ENCODE measurements around the gene HUNK.

HUNK gene

GRCh38 chr21:31929548-31929947 lies 56.7 kb downstream of the HUNK start:
- POLR2A ChIA-PET = interaction anchor here (1.3 kb wide), 1 partner anchor 56 kb away, joined by 3 read pairs; no protein-coding TSS in a partner anchor
- DNase-seq (ENCODE audit: extremely low spot score) = no peak
- TF ChIP-seq SUZ12 (IDR thresholded peaks at IDR 0.05) (no peak), L3MBTL2 (conservative IDR thresholded peaks at IDR 0.05) (no peak), HDGF (IDR thresholded peaks at IDR 0.05; ENCODE audit: borderline replicate concordance) (no peak), BHLHE40 (IDR thresholded peaks at IDR 0.05; ENCODE audit: borderline replicate concordance) (no peak), FOXM1 (IDR thresholded peaks at IDR 0.05; ENCODE audit: borderline replicate concordance) (no peak), LEF1 (IDR thresholded peaks at IDR 0.05; ENCODE audit: borderline replicate concordance) (no peak), FOXA1 (IDR thresholded peaks at IDR 0.05) (no peak), NFRKB (IDR thresholded peaks at IDR 0.05) (no peak), ZNF384 (IDR thresholded peaks at IDR 0.05) (no peak), ELF4 (IDR thresholded peaks at IDR 0.05) (no peak), ARNT (IDR thresholded peaks at IDR 0.05) (no peak)
- CTCF ChIA-PET = interaction anchor here (0.5 kb wide), 1 partner anchor 339 kb away, joined by 7 read pairs; no protein-coding TSS in a partner anchor

DNA sequence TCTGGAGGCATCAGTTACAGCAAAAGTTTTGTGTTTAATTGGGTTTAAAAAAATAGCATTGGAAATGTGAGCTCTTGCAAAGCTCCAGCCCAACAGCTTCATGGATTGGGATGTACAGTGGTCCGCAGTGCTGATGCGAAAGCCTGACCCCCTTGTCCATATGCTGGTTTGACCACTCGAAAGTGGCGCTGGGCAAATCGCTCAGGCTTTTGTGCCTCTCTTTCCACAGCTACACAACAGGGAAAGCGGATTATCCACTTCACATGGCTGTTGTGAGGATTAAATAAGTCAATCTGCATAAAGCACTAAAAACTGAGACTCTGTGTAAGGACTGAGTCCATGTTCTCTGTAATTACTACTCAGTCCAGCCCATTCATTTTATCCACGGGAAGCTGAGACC lies 57.2 kb downstream of the HUNK start:
- TF ChIP-seq CTBP1 (IDR thresholded peaks at IDR 0.05; ENCODE audit: borderline replicate concordance) (no peak), FOXM1 (IDR thresholded peaks at IDR 0.05; ENCODE audit: borderline replicate concordance) (no peak), FOXA1 (IDR thresholded peaks at IDR 0.05) (no peak), TARDBP (IDR thresholded peaks at IDR 0.05) (no peak), FOXK2 (IDR thresholded peaks at IDR 0.05) (no peak), HDGF (IDR thresholded peaks at IDR 0.05; ENCODE audit: borderline replicate concordance) (no peak), SUZ12 (IDR thresholded peaks at IDR 0.05) (no peak), ZNF384 (IDR thresholded peaks at IDR 0.05) (no peak)
- CTCF ChIA-PET = no interaction called here
- POLR2A ChIA-PET = interaction anchor here (1.3 kb wide), 1 partner anchor 56 kb away, joined by 3 read pairs; no protein-coding TSS in a partner anchor
- DNase-seq (ENCODE audit: extremely low spot score) = no peak

DNA sequence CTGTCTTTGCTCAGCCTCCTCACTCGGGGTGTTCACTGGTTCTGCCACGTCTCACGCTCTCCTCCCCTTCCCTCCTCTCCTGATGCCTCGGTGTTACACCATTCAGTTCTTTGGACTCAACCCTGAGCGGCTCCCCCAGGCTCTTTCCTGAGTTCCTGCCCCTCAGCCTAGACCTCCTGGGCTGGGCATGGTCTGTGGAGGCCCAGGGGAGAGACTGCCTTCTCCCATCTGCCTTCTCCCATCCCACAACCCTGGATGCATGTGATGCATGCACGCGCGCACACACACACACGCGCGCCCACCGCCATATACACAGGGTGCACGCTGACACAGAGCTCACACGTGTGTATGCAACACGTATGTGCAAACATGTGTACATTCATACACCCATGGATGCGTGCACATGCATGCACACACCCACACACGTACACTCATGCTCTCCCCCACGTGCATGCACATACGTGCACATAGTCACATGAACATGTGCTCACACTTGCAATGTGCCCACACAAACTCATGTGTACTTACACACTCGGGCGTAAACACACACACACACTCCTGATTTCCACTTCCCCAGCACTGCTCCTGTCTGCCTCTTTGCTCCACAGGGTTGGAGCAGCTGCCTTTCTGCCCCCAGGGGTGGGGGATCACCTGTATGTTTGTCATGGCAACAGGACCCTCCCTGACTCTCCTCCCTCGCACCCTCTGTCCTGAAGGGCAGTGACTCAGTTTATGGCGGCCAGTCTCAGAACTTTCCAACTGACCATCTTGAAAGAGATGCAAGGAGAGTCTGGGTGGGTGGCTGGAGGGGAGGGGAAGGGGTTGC lies 59.0 kb downstream of the HUNK start:
- no peak for DNase-seq (ENCODE audit: extremely low spot score)
- no peak for TF ChIP-seq FOXA1 (IDR thresholded peaks at IDR 0.05)
- TF ChIP-seq ELF4 (IDR thresholded peaks at IDR 0.05) = no peak
- TF ChIP-seq FOXM1 (IDR thresholded peaks at IDR 0.05; ENCODE audit: borderline replicate concordance) = no peak
- CTCF ChIA-PET = no interaction called here
- POLR2A ChIA-PET = no interaction called here

GRCh38 chr21:31932470-31932764 lies 59.6 kb downstream of the HUNK start:
- ChIA-PET POLR2A (no interaction called here), CTCF (no interaction called here)
- TF ChIP-seq SP1 (IDR thresholded peaks at IDR 0.05) (no peak), ZNF384 (IDR thresholded peaks at IDR 0.05) (no peak), ARNT (IDR thresholded peaks at IDR 0.05) (no peak), FOXA1 (IDR thresholded peaks at IDR 0.05) (no peak), BHLHE40 (IDR thresholded peaks at IDR 0.05; ENCODE audit: borderline replicate concordance) (no peak), FOXM1 (IDR thresholded peaks at IDR 0.05; ENCODE audit: borderline replicate concordance) (no peak), HDGF (IDR thresholded peaks at IDR 0.05; ENCODE audit: borderline replicate concordance) (no peak), TARDBP (IDR thresholded peaks at IDR 0.05) (no peak), CTBP1 (IDR thresholded peaks at IDR 0.05; ENCODE audit: borderline replicate concordance) (no peak), PKNOX1 (IDR thresholded peaks at IDR 0.05) (no peak)
- no peak for DNase-seq (ENCODE audit: extremely low spot score)

DNA sequence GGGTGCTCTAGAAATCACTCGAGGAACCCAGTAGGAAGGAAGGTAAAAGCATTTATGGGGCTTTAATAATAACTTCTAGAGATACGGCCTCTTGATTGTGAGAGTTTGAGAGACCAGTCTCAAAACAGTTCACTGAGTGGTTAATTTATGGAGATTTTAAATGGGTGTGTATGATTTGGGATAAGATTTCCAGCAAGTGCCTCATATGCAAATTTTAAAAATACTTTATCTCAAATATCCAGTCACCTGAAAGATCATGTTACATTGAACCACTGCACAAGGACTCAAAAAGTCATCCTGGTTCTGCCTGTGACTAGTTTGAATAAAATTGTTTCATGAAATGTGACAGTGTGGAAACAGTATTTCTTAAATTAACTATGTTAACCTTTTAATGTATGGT lies 64.5 kb downstream of the HUNK start:
- CTCF ChIA-PET = no interaction called here
- DNase-seq (ENCODE audit: extremely low spot score) = no peak
- TF ChIP-seq SUZ12 (IDR thresholded peaks at IDR 0.05) (no peak), NFRKB (IDR thresholded peaks at IDR 0.05) (no peak), FOXA1 (IDR thresholded peaks at IDR 0.05) (no peak), FOXM1 (IDR thresholded peaks at IDR 0.05; ENCODE audit: borderline replicate concordance) (no peak), ZNF384 (IDR thresholded peaks at IDR 0.05) (no peak), FOXK2 (IDR thresholded peaks at IDR 0.05) (no peak), CTBP1 (IDR thresholded peaks at IDR 0.05; ENCODE audit: borderline replicate concordance) (no peak), PKNOX1 (IDR thresholded peaks at IDR 0.05) (no peak), SP1 (IDR thresholded peaks at IDR 0.05) (no peak)

DNA sequence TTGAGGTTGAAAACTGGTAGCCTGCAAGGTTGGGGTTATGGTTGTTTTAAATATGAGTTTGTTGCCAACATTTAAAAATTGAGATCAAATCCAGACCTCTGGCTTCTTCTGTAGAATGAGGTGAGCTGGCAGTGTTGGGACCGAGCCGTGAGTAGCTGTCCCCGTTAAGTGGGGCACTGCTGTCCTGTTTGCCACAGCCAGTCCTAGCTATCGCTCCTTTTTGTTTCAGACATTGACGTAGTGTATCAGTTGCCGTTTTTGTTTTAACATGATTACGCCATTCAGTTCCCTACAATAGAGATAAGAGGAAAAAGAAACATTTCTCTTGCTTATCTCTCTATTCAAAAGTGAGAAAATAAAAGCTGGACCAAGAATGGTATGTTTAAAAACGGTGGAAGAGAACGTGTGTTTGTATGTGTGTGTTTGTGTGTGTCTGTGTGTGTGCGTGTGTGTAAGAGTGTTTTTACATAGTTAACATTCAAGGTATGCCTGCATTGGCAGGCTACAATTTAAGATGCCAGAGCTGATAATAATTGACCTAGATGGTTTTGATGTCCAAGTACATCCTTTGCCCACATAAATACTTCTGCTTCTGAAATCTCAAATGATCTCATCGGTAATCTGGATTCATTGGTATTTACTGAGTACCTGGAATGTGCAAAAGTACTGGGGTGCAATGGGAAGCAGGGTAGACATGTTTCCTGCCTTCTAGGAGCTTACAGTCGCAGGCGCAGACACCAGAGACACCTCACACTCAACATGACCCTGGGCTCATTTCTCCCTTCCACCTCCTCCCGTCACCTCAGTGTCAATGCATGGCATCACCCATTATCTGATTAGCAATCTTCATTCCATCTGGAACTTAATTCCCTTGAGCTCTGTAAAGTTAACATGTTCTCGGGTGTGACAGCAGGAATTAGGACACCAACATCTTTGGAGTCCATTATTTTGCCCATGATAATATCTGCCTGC lies 65.8 kb downstream of the HUNK start:
- POLR2A ChIA-PET = no interaction called here
- DNase-seq (ENCODE audit: extremely low spot score) = no peak
- CTCF ChIA-PET = no interaction called here
- no peak for TF ChIP-seq PKNOX1 (IDR thresholded peaks at IDR 0.05)
- TF ChIP-seq NFRKB (IDR thresholded peaks at IDR 0.05) = no peak
- no peak for TF ChIP-seq HDGF (IDR thresholded peaks at IDR 0.05; ENCODE audit: borderline replicate concordance)
- TF ChIP-seq SP1 (IDR thresholded peaks at IDR 0.05) = no peak
- no peak for TF ChIP-seq ARNT (IDR thresholded peaks at IDR 0.05)
- no peak for TF ChIP-seq CTBP1 (IDR thresholded peaks at IDR 0.05; ENCODE audit: borderline replicate concordance)
- TF ChIP-seq FOXA1 (IDR thresholded peaks at IDR 0.05) = no peak
- no peak for TF ChIP-seq FOXK2 (IDR thresholded peaks at IDR 0.05)
- TF ChIP-seq BHLHE40 (IDR thresholded peaks at IDR 0.05; ENCODE audit: borderline replicate concordance) = no peak
- no peak for TF ChIP-seq ZNF384 (IDR thresholded peaks at IDR 0.05)
- TF ChIP-seq ELF4 (IDR thresholded peaks at IDR 0.05) = no peak
- TF ChIP-seq L3MBTL2 (conservative IDR thresholded peaks at IDR 0.05) = no peak
- TF ChIP-seq LEF1 (IDR thresholded peaks at IDR 0.05; ENCODE audit: borderline replicate concordance) = no peak
- TF ChIP-seq FOXM1 (IDR thresholded peaks at IDR 0.05; ENCODE audit: borderline replicate concordance) = no peak
- TF ChIP-seq TARDBP (IDR thresholded peaks at IDR 0.05) = no peak
- no peak for TF ChIP-seq SUZ12 (IDR thresholded peaks at IDR 0.05)

More for the DNA sequence above, 64.5 kb downstream of the HUNK start:
- POLR2A ChIA-PET = no interaction called here
